ENCODE results near the gene FBL. TPM values are rescaled to one million over a fixed set of nuclear protein-coding genes. Genes with fewer than 3 reads are reported as not detected.

The FBL gene
- total and polyA plus RNA-seq, 2 of the 4 experiments (the other 2 are of a cell fraction), result 259 to 446 TPM

- TF ChIP-seq, protein P1, sequence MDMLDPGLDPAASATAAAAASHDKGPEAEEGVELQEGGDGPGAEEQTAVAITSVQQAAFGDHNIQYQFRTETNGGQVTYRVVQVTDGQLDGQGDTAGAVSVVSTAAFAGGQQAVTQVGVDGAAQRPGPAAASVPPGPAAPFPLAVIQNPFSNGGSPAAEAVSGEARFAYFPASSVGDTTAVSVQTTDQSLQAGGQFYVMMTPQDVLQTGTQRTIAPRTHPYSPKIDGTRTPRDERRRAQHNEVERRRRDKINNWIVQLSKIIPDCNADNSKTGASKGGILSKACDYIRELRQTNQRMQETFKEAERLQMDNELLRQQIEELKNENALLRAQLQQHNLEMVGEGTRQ (IDR thresholded peaks at IDR 0.05; ENCODE audit: low read depth, low read length), result no peak
Measured at GRCh38 chr19:39843919-39844793, 2.0 kb downstream of the FBL start (continued).
